Measurements from ENCODE around the gene UBFD1.

UBFD1 gene

GRCh38 chr16:23567602-23568001 lies 10.1 kb downstream of the UBFD1 start:
- H2BK15ac ChIP-seq (ENCODE audit: low read length) = no peak overlapping the region
- H3K4me2 ChIP-seq (ENCODE audit: insufficient read depth, low read length, poor library complexity, severe bottlenecking) = no peak overlapping the region
- no peak overlapping the region for H2AFZ ChIP-seq (ENCODE audit: low read length)
- H3K4me3 ChIP-seq (ENCODE audit: low read length in 2 of 2) = no peak overlapping the region
- H2AK5ac ChIP-seq (ENCODE audit: low read depth, low read length) = no peak overlapping the region
- no peaks in the 10 kb centered on the region for H3K4me1 ChIP-seq (ENCODE audit: control insufficient read depth in 2 of 2, insufficient read depth in 1 of 2, low read depth in 1 of 2, low read length in 2 of 2)
- H2BK120ac ChIP-seq (ENCODE audit: low read depth, low read length) = no peak overlapping the region
- H2BK5ac ChIP-seq (ENCODE audit: low read length) = no peak overlapping the region
- no peak overlapping the region for H4K8ac ChIP-seq (ENCODE audit: low read depth, low read length)
- H3K4ac ChIP-seq (ENCODE audit: low read length) = no peak overlapping the region
- no peaks in the 10 kb centered on the region for H3K27me3 ChIP-seq (ENCODE audit: control insufficient read depth in 3 of 3, insufficient read depth in 3 of 3, low read depth in 1 of 3, low read length in 3 of 3)
- H2BK12ac ChIP-seq (ENCODE audit: low read length) = no peak overlapping the region
- no peaks in the 10 kb centered on the region for H3K79me1 ChIP-seq (ENCODE audit: low read depth, low read length)
- peaks cover 50 to 100% of the 10 kb centered on the region in 2 donors for H3K36me3 ChIP-seq (replicated peaks in 1 of 2; ENCODE audit: control insufficient read depth in 2 of 2, insufficient read depth in 2 of 2, low read length in 2 of 2)
- no peak for DNase-seq (ENCODE audit: low spot score)
- no peak overlapping the region for H4K91ac ChIP-seq (ENCODE audit: low read depth, low read length, poor library complexity)
- H3K14ac ChIP-seq (ENCODE audit: low read length) = no peak overlapping the region
- no peak overlapping the region for H3K27ac ChIP-seq (replicated peaks; ENCODE audit: low read length)
- no peak overlapping the region for H3K18ac ChIP-seq (ENCODE audit: low read length)
- H3K9ac ChIP-seq (ENCODE audit: low read depth, low read length, poor library complexity) = no peak overlapping the region
- WGBS, 2 donors (ENCODE audit: extremely low coverage in 2 of 2, insufficient read length in 2 of 2, insufficient replicate concordance in 1 of 2) = no CpG with 5 or more reads among the region's 3 CpGs
- H3K9me3 ChIP-seq (replicated peaks in 1 of 2; ENCODE audit: control insufficient read depth in 2 of 2, insufficient read depth in 1 of 2, low read depth in 1 of 2, low read length in 2 of 2) = no peaks in the 10 kb centered on the region
- no peak overlapping the region for H3K23ac ChIP-seq (ENCODE audit: low read depth, low read length, poor library complexity)

GRCh38 chr16:23570992-23571632 lies 13.6 kb downstream of the UBFD1 start:
- no peak overlapping the region for H2BK15ac ChIP-seq (ENCODE audit: low read length)
- no peak overlapping the region for H3K9ac ChIP-seq (ENCODE audit: low read depth, low read length, poor library complexity)
- no CpG with 5 or more reads among the region's 8 CpGs for WGBS, 2 donors (ENCODE audit: extremely low coverage in 2 of 2, insufficient read length in 2 of 2, insufficient replicate concordance in 1 of 2)
- no peak overlapping the region for H2AFZ ChIP-seq (ENCODE audit: low read length)
- no peak overlapping the region for H3K4me2 ChIP-seq (ENCODE audit: insufficient read depth, low read length, poor library complexity, severe bottlenecking)
- H3K36me3 ChIP-seq (replicated peaks in 1 of 2; ENCODE audit: control insufficient read depth in 2 of 2, insufficient read depth in 2 of 2, low read length in 2 of 2) = peaks cover 37 to 96% of the 10 kb centered on the region in 2 donors
- H3K4ac ChIP-seq (ENCODE audit: low read length) = no peak overlapping the region
- no peak for DNase-seq (ENCODE audit: low spot score)
- no peaks in the 10 kb centered on the region for H3K9me3 ChIP-seq (replicated peaks in 1 of 2; ENCODE audit: control insufficient read depth in 2 of 2, insufficient read depth in 1 of 2, low read depth in 1 of 2, low read length in 2 of 2)
- H3K79me1 ChIP-seq (ENCODE audit: low read depth, low read length) = no peaks in the 10 kb centered on the region
- no peak overlapping the region for H4K8ac ChIP-seq (ENCODE audit: low read depth, low read length)
- H3K4me1 ChIP-seq (ENCODE audit: control insufficient read depth in 2 of 2, insufficient read depth in 1 of 2, low read depth in 1 of 2, low read length in 2 of 2) = no peaks in the 10 kb centered on the region
- H3K14ac ChIP-seq (ENCODE audit: low read length) = no peak overlapping the region
- H4K91ac ChIP-seq (ENCODE audit: low read depth, low read length, poor library complexity) = no peak overlapping the region
- H3K4me3 ChIP-seq (ENCODE audit: low read length in 2 of 2) = no peak overlapping the region
- H3K23ac ChIP-seq (ENCODE audit: low read depth, low read length, poor library complexity) = no peak overlapping the region
- no peak overlapping the region for H2AK5ac ChIP-seq (ENCODE audit: low read depth, low read length)
- H2BK120ac ChIP-seq (ENCODE audit: low read depth, low read length) = no peak overlapping the region
- no peak overlapping the region for H3K18ac ChIP-seq (ENCODE audit: low read length)
- H2BK5ac ChIP-seq (ENCODE audit: low read length) = no peak overlapping the region
- H2BK12ac ChIP-seq (ENCODE audit: low read length) = no peak overlapping the region
- H3K27me3 ChIP-seq (ENCODE audit: control insufficient read depth in 3 of 3, insufficient read depth in 3 of 3, low read depth in 1 of 3, low read length in 3 of 3) = no peaks in the 10 kb centered on the region
- H3K27ac ChIP-seq (replicated peaks; ENCODE audit: low read length) = no peak overlapping the region

- Histone ChIP-seq H3K9ac (ENCODE audit: low read depth, low read length, poor library complexity) (no peak overlapping the region), H3K79me1 (ENCODE audit: low read depth, low read length) (no peaks in the 10 kb centered on the region), H2AK5ac (ENCODE audit: low read depth, low read length) (no peak overlapping the region), H3K4me3 (ENCODE audit: low read length in 2 of 2) (no peak overlapping the region), H2BK5ac (ENCODE audit: low read length) (no peak overlapping the region), H4K8ac (ENCODE audit: low read depth, low read length) (no peak overlapping the region), H4K91ac (ENCODE audit: low read depth, low read length, poor library complexity) (no peak overlapping the region), H2AFZ (ENCODE audit: low read length) (no peak overlapping the region), H3K9me3 (replicated peaks in 1 of 2; ENCODE audit: control insufficient read depth in 2 of 2, insufficient read depth in 1 of 2, low read depth in 1 of 2, low read length in 2 of 2) (no peaks in the 10 kb centered on the region), H2BK15ac (ENCODE audit: low read length) (no peak overlapping the region), H3K27ac (replicated peaks; ENCODE audit: low read length) (no peak overlapping the region), H3K18ac (ENCODE audit: low read length) (no peak overlapping the region), H3K36me3 (replicated peaks in 1 of 2; ENCODE audit: control insufficient read depth in 2 of 2, insufficient read depth in 2 of 2, low read length in 2 of 2) (peaks cover 36 to 90% of the 10 kb centered on the region in 2 donors), H3K14ac (ENCODE audit: low read length) (no peak overlapping the region), H3K4me2 (ENCODE audit: insufficient read depth, low read length, poor library complexity, severe bottlenecking) (no peak overlapping the region), H3K27me3 (ENCODE audit: control insufficient read depth in 3 of 3, insufficient read depth in 3 of 3, low read depth in 1 of 3, low read length in 3 of 3) (no peaks in the 10 kb centered on the region), H3K23ac (ENCODE audit: low read depth, low read length, poor library complexity) (no peak overlapping the region), H3K4ac (ENCODE audit: low read length) (no peak overlapping the region), H2BK120ac (ENCODE audit: low read depth, low read length) (no peak overlapping the region), H3K4me1 (ENCODE audit: control insufficient read depth in 2 of 2, insufficient read depth in 1 of 2, low read depth in 1 of 2, low read length in 2 of 2) (no peaks in the 10 kb centered on the region), H2BK12ac (ENCODE audit: low read length) (no peak overlapping the region)
- DNase-seq (ENCODE audit: low spot score) = no peak
- no CpG with 5 or more reads among the region's 5 CpGs for WGBS, 2 donors (ENCODE audit: extremely low coverage in 2 of 2, insufficient read length in 2 of 2, insufficient replicate concordance in 1 of 2)
Observed at GRCh38 chr16:23571895-23572294, 14.4 kb downstream of the UBFD1 start.

GRCh38 chr16:23572394-23572793 lies 14.9 kb downstream of the UBFD1 start:
- Histone ChIP-seq H3K9me3 (replicated peaks in 1 of 2; ENCODE audit: control insufficient read depth in 2 of 2, insufficient read depth in 1 of 2, low read depth in 1 of 2, low read length in 2 of 2) (no peaks in the 10 kb centered on the region), H3K18ac (ENCODE audit: low read length) (no peak overlapping the region), H3K4me2 (ENCODE audit: insufficient read depth, low read length, poor library complexity, severe bottlenecking) (no peak overlapping the region), H3K9ac (ENCODE audit: low read depth, low read length, poor library complexity) (no peak overlapping the region), H4K8ac (ENCODE audit: low read depth, low read length) (no peak overlapping the region), H3K4me3 (ENCODE audit: low read length in 2 of 2) (no peak overlapping the region), H2BK15ac (ENCODE audit: low read length) (no peak overlapping the region), H3K27ac (replicated peaks; ENCODE audit: low read length) (no peak overlapping the region), H3K4me1 (ENCODE audit: control insufficient read depth in 2 of 2, insufficient read depth in 1 of 2, low read depth in 1 of 2, low read length in 2 of 2) (no peaks in the 10 kb centered on the region), H3K79me1 (ENCODE audit: low read depth, low read length) (no peaks in the 10 kb centered on the region), H2BK5ac (ENCODE audit: low read length) (no peak overlapping the region), H3K23ac (ENCODE audit: low read depth, low read length, poor library complexity) (no peak overlapping the region), H4K91ac (ENCODE audit: low read depth, low read length, poor library complexity) (no peak overlapping the region), H2AFZ (ENCODE audit: low read length) (no peak overlapping the region), H2BK12ac (ENCODE audit: low read length) (no peak overlapping the region), H3K27me3 (ENCODE audit: control insufficient read depth in 3 of 3, insufficient read depth in 3 of 3, low read depth in 1 of 3, low read length in 3 of 3) (no peaks in the 10 kb centered on the region), H3K4ac (ENCODE audit: low read length) (no peak overlapping the region), H3K36me3 (replicated peaks in 1 of 2; ENCODE audit: control insufficient read depth in 2 of 2, insufficient read depth in 2 of 2, low read length in 2 of 2) (peaks cover 33 to 87% of the 10 kb centered on the region in 2 donors), H3K14ac (ENCODE audit: low read length) (no peak overlapping the region), H2BK120ac (ENCODE audit: low read depth, low read length) (no peak overlapping the region), H2AK5ac (ENCODE audit: low read depth, low read length) (no peak overlapping the region)
- WGBS, 2 donors (ENCODE audit: extremely low coverage in 2 of 2, insufficient read length in 2 of 2, insufficient replicate concordance in 1 of 2) = no CpG with 5 or more reads among the region's 9 CpGs
- DNase-seq (ENCODE audit: low spot score) = no peak
